ENCODE results near the gene HHEX.

DNA sequence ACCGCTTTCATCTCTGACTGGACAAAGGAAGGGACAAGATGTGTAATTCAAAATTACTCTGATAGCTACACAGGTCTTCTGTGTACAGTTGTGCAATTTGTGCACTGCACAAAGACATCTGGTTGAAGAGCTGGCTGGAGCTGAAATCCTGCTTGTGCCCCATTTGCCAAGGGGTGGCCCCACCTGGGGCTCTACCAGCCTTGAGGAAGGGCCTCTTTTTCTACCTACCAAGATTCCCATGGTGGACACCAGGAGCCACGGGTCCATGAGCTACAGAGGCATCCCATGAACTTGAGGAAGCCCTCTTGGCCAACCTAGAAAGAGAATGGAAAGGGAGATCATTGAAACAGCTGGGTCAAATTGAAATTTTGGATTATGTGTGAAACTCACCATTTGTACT, 43.2 kb downstream of the HHEX start:
- TF ChIP-seq RAD21 (IDR thresholded peaks at IDR 0.05) = no peak
- TF ChIP-seq, protein P1, sequence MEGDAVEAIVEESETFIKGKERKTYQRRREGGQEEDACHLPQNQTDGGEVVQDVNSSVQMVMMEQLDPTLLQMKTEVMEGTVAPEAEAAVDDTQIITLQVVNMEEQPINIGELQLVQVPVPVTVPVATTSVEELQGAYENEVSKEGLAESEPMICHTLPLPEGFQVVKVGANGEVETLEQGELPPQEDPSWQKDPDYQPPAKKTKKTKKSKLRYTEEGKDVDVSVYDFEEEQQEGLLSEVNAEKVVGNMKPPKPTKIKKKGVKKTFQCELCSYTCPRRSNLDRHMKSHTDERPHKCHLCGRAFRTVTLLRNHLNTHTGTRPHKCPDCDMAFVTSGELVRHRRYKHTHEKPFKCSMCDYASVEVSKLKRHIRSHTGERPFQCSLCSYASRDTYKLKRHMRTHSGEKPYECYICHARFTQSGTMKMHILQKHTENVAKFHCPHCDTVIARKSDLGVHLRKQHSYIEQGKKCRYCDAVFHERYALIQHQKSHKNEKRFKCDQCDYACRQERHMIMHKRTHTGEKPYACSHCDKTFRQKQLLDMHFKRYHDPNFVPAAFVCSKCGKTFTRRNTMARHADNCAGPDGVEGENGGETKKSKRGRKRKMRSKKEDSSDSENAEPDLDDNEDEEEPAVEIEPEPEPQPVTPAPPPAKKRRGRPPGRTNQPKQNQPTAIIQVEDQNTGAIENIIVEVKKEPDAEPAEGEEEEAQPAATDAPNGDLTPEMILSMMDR (IDR thresholded peaks at IDR 0.05; ENCODE audit: low read depth, low read length, missing input control) = no peak
- TF ChIP-seq EGR1 (IDR thresholded peaks at IDR 0.05; ENCODE audit: low read depth in 2 of 2) = no peak
- no peak for TF ChIP-seq YY1 (IDR thresholded peaks at IDR 0.05)
- TF ChIP-seq, protein P2, sequence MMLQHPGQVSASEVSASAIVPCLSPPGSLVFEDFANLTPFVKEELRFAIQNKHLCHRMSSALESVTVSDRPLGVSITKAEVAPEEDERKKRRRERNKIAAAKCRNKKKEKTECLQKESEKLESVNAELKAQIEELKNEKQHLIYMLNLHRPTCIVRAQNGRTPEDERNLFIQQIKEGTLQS (IDR thresholded peaks at IDR 0.05) = no peak
- no peak for TF ChIP-seq JUND (IDR thresholded peaks at IDR 0.05)
- TF ChIP-seq TAF1 (conservative IDR thresholded peaks at IDR 0.05) = no peak
- TF ChIP-seq, protein P3, sequence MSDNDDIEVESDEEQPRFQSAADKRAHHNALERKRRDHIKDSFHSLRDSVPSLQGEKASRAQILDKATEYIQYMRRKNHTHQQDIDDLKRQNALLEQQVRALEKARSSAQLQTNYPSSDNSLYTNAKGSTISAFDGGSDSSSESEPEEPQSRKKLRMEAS (IDR thresholded peaks at IDR 0.05) = no peak
